HG03432 (cell line): Measurements from ENCODE around the gene ARHGAP10.

ENCODE experiments used
- ATAC-seq: cut with Tn5 transposase; IDR thresholded peaks from one replicate; pipeline ENCODE4 v1.9.1; 2021; ENCODE audit warnings: mild to moderate bottlenecking, moderate library complexity; ENCODE audit not compliant: unreplicated experiment

ARHGAP10 gene, protein sequence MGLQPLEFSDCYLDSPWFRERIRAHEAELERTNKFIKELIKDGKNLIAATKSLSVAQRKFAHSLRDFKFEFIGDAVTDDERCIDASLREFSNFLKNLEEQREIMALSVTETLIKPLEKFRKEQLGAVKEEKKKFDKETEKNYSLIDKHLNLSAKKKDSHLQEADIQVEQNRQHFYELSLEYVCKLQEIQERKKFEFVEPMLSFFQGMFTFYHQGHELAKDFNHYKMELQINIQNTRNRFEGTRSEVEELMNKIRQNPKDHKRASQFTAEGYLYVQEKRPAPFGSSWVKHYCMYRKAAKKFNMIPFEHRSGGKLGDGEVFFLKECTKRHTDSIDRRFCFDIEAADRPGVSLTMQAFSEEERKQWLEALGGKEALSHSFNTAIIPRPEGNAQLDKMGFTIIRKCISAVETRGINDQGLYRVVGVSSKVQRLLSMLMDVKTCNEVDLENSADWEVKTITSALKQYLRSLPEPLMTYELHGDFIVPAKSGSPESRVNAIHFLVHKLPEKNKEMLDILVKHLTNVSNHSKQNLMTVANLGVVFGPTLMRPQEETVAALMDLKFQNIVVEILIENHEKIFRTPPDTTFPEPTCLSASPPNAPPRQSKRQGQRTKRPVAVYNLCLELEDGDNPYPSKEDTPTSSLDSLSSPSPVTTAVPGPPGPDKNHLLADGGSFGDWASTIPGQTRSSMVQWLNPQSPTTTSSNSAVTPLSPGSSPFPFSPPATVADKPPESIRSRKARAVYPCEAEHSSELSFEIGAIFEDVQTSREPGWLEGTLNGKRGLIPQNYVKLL

DNA sequence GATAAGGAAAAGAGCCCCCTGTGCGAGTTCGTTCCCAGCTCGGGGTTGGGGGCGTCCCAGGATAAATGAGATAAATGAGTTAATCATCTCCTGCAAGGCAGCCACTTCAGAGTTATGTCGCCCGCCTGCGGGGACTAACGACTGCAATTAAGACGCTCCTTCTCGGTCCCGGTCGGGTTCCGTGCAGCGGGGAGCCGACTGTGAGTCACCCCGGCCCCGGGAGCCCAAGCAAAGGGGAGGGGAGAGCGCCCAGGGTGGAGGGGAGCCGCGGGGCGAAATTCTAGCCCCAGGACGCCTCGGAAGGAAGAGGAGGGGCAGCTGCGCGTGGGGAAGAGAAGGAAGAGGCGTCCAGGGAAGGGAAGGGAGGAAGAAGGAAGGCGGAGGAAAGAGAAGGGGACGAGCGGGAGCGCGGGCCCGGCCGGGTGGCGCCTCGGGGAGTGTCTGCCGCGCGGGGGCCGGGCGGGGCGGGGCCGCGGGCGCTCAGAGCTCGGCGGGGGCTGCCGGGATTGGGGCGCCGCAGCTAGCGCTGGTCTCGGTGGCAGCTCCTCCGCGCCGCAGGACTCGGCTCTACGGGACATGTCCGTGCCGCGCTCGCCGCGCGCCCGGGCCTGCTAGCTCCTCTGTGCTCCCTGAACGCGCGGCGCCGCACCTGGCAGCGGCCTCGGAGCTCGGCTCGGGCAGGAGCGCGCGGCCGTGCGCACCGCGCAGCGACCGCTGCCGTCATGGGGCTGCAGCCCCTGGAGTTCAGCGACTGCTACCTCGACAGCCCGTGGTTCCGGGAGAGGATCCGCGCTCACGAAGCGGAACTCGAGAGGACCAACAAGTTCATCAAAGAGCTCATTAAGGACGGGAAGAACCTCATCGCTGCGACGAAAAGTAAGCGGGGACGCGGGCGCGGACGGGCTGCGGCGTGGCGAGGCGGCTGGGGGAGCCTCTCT is at the start of gene ARHGAP10:
ARHGAP10 (plus strand) TSS at position 509 of the 938 bp plus-strand sequence; CDS start at position 723, 214 bp downstream.
- peak; percentile 70 for ATAC-seq

- ATAC-seq: no peak
Observed at GRCh38 chr4:147682755-147683154, 49.1 kb upstream of the ARHGAP10 start.

GRCh38 chr4:147683188-147683591 is 48.7 kb upstream of the ARHGAP10 start:
- no peak for ATAC-seq

GRCh38 chr4:147683717-147684700 is 47.9 kb upstream of the ARHGAP10 start, which contains the start of gene PRMT9:
Gene PRMT9, minus strand, starts transcription at chr4:147684163. Its CDS starts 176 bp downstream, at chr4:147683987.
- ATAC-seq: peak; percentile 100

DNA sequence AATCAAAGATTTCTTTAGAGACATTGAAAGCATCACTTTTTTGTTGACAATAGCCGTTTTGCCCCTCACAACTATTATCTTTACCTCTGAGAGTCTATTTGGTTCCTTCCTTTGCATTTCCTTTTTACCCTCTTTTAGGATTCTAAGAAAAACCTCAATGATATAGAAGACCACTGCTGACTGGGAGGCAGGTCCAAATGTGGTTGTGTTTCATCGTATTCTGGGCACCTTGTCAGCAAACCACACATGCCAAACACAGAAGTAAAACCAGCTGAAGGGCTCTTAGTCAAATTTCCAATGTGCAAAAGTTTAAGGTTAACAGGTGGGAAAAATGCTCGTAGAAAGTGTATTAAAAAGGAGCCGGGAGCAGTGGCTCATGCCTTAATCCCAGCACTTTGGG is 42.8 kb upstream of the ARHGAP10 start:
- ATAC-seq: no peak

GRCh38 chr4:147691820-147692219 is 40.1 kb upstream of the ARHGAP10 start:
- ATAC-seq: no peak

DNA sequence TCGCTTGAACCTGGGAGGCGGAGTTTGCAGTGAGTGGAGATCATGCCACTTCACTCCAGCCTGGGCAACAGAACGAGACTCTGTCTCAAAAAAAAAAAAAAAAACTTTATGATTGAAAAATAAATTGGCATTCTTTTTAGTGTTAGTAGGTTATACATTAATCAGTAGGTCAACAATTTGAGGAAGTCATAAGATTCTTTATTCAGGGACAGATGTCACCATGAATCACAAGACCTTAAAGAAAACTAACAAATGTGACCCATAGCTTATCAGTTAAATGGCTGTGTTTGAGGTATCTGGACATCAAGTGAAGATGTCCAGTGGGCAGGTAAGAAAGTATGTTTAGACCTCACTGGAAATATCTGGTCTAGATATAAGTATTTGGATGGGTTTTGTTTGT is 38.7 kb upstream of the ARHGAP10 start:
- no peak for ATAC-seq

DNA sequence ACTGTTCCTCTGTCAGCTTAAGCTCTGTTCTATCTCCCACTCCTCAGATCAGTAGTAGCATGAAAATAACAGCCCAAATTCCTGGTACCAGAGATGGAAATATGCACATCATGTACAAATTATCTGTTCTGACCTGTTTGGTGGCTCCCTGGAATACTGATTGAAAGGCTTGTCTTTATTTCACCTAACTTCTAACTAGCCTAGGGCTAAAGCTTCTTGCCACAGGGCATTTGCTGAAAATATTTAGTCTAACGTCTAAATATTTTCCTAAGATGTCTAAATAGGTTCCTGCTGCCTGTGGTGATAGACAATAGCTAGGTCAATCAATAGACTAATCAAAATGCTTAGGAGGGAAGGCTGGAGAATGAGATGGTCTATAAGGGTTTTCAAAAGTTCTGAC is 35.0 kb upstream of the ARHGAP10 start:
- ATAC-seq: no peak

GRCh38 chr4:147704846-147705245 is 27.0 kb upstream of the ARHGAP10 start:
- peak; percentile 57 for ATAC-seq

DNA sequence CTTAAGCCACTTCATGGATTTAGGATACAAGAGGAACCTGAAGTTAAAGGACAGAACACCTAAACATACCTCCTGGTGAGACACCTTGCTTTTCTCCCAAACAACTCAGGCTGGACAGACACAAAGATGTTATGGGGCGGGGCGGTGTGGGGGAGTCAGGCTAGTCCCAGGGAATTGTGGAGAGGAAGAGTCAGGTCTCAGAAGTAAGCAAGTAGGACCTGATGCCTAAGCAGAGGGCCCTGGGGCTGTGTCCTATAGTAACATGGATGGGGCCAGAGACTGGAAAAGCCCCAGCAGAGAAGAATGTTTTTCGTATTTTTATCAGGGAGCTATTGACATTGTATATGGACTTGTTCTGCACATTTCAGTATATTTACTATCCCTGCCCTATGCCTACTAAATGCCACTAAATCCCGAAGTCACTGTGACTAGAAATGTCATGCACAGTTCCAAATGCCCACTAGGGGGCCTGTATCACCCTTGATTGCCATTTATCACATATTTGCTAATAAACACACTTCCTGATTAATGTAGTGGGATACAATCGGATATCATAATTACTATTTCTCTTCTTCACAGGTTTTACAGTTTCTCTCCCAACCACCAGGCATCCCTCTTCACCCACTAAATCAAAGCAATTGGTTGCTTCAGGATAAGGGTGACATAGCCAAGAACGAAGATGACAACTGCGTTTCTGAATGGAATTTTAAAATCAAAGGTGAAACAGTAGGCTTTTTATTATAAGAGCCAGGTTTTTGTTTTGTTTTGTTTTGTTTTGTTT is 23.8 kb upstream of the ARHGAP10 start:
- peak; percentile 64 for ATAC-seq

DNA sequence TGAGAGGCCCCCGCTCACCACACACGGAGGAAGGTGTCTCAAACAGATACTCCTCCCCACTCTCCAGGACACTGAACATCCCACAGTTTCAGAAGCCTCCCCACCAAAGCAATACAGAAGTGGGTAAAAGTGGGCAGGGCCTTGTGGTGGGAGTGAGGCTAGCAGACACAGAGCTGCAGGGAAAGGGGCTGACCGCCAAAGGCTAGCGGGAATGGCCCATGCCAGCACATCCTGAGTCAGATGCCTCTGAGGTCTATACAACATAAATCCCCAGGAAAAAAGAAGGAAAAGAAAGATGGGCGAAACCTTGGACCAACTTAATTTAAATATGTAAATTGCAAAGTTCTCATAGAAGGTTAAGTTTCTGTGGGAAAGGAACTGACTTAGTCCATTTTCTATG is 21.9 kb upstream of the ARHGAP10 start:
- no peak for ATAC-seq

GRCh38 chr4:147714575-147715401 is 17.1 kb upstream of the ARHGAP10 start:
- ATAC-seq: no peak

DNA sequence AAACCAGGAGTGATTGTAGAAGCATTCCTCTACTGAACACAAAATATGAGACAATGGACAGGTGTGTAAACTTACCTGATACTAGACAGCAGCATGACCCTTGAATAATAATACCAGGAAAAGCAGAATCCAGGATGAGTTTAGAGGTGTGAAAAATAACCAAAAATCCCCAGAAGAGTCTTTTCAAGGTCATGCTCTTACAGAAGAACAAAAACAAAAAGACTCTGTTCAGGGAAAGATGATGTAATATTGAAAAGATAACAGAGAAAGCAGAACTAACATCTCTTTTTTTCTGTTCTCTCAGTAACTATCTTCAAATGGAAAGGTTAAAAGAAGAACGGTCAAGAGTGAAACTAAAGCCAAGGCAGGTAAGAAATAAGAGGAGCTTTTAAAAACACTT is 14.0 kb upstream of the ARHGAP10 start:
- ATAC-seq: peak; percentile 92

- ATAC-seq: no peak
Observed at GRCh38 chr4:147723326-147723725, 8.6 kb upstream of the ARHGAP10 start.

GRCh38 chr4:147724468-147725201 is 7.3 kb upstream of the ARHGAP10 start:
- no peak for ATAC-seq

- no peak for ATAC-seq
Observed at GRCh38 chr4:147725673-147726072, 6.2 kb upstream of the ARHGAP10 start.

DNA sequence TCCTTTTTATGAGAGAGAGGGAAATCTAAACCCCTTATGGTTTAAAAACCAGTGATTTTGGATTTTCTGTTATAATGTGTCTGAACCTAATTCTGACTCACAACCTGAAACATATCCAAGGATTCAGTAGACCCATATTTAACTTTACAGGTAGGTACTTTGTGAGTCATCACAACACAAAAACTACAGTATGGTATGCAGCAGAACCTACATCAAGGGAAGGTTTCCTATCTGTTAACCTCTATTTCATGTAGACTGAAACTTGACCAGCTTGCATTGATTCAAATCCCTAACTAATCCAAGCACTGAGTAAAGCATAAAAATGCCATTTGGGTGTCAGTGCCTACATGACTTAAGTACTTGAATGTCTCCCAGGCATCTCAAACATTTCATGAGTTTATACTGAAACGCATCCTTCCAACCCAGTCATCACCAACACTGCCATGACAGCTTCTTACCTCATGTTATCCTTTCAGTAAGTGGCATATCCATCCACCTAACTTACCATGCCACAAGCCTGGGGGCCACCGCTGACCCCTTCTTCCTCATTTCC is 4.3 kb upstream of the ARHGAP10 start:
- ATAC-seq: no peak
